Thyroid gland (tissue), 4 donors: ENCODE measurements around the gene STT3B.

Experiments used
- CTCF ChIP-seq, 6 experiments: fragments of 200-600 bp in 3 of 6; fragments of 450-650 bp in 3 of 6; sonication (generic) in 3 of 6; IDR thresholded peaks; one replicate each; pipeline ENCODE4 v1.5.1; 2016 to 2019; ENCODE audit warnings: antibody characterized with exemption in 6 of 6, mild to moderate bottlenecking in 2 of 6, inconsistent platforms in 1 of 6, moderate library complexity in 1 of 6
- POLR2A ChIP-seq, 2 donors: fragments of 450-650 bp; IDR thresholded peaks; one replicate each; pipeline ENCODE4 v1.6.1; 2017; ENCODE audit warnings: antibody characterized with exemption in 2 of 2, mild to moderate bottlenecking in 2 of 2, moderate library complexity in 1 of 2

GRCh38 chr3:31483776-31484175 lies 48.9 kb upstream of the STT3B start:
- TF ChIP-seq CTCF (IDR thresholded peaks at IDR 0.05), result no peak
- no peak for TF ChIP-seq POLR2A (IDR thresholded peaks at IDR 0.05)
